HTERT RPE-1 (cell line): ENCODE measurements around the gene KDM5B.

Experiments
- in situ Hi-C: fragments of 300-500 bp; cut with MboI; formaldehyde crosslinking; loops from 4 replicates; pipeline ENCODE4 v1.14.3; 2020; ENCODE audit warnings: low sequenced_read_pairs

KDM5B gene

DNA sequence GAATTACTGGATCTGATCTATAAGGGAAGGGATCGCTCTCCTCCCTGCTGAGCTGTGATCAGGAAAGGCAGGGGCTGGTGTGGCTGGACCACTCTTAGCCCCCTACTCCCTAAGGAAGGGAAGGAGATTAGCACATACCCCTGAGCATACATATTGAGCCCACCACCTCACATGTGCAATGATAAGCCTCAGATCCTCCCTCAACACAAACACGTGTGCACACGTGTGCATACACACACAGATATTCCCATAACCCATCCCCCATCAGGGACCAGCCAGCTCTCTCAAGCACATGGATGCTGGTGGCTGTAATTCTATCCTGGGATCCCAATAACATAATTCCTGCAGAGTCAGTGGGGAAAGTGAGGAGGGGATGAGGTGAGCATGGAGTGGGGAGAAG is 119.1 kb downstream of the KDM5B start:
- in situ Hi-C loops, result no loop called here

DNA sequence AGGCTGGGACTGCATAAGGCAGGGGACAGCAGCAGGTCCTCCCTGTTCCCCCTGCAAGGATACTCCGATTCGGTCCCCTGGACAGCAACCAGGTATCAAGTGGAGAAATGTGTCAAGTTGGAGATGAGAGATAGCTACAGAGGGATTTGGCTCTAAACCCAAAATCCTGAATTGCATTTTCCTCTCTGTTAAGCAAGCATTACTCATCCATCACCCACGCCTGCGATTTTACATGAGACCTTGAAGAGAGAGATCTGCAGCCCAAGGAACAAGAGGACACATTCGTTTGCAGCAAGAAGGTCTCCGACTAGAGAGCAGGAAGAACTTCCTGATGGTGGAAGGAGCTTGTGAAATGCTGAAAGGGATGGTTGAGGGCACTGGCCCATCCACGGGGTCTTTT is 119.8 kb downstream of the KDM5B start:
- in situ Hi-C loops, result no loop called here

DNA sequence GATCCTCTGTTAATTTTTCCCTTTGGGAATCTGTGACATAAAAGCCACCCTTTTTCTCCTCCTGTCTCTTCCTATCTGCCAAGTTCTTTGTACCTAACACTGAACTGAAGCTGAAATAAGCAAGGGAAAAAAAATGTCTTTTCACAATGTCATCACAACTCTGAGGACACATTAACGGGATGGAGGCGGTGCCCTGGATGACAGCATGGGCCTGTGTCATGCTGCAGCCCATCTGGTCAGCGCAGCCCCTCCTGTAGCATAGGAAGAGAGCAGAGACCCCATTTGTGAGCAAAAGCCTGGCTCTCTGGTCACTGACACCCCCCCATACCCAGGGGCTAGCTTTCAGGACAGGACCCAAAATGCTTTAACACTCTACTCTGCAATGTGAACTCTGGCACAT is 120.4 kb downstream of the KDM5B start:
- in situ Hi-C loops, result no loop called here

DNA sequence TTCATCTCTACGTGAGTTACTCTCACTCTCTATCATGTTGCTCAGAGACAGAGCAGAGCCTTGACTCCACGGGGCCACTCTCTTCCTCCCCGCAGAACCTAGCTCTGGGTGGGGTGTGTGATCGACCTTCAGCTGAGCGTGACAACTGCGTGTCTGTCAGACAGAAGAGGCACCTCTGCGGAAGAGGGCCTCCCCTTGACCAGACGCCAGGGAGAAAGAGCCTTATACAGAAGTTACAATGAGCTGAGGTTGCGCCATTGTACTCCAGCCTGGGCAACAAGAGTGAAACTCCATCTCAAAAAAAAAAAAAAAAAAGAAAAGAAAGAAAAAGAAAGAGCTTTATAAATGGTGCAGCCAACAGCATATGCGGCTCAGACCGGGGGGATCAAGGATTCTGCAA is 120.9 kb downstream of the KDM5B start:
- in situ Hi-C loops, result no loop called here

DNA sequence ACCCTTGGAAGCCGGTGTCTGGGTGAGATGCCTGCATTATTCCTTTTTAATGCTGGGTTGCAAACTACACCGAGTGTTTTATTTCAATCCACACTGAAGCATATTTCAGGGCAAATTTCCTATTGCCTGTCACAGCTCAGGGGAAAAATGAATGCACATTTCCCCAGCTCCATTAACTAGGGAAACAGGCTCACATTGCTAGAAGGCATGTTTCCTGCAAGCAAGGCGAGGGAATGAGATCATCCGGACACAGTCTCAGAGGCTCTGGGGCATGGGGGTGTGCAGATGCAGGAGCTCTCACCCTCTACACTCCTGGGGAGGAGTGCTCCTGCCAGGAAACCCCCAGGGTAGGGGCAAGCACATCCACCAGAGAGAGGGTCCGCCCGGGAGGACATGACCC is 122.6 kb downstream of the KDM5B start:
- in situ Hi-C loops, result no loop called here

GRCh38 chr1:202684716-202685115 is 123.5 kb downstream of the KDM5B start:
- in situ Hi-C loops, result no loop called here

GRCh38 chr1:202683029-202683428 is 125.2 kb downstream of the KDM5B start:
- in situ Hi-C loops, result no loop called here

DNA sequence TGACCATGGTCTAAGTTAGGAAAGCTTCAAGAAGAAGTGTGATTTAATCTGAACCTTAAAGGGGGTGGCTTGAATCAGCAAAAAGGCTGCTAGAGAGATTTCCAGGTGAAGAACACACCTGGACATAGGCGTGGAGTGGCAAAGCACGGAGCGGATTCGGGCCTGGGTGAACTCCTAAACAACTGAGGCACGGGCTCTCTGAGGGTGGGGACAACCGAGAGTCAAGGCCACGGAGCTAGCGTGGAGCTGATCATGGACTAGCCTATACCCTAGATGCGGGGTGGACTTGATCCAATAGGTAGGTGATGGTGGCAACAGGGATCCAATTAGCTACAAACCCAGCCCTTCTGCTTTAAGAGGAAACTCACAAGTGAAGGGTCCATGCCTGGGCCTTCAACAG is 125.7 kb downstream of the KDM5B start:
- in situ Hi-C loops, result no loop called here

DNA sequence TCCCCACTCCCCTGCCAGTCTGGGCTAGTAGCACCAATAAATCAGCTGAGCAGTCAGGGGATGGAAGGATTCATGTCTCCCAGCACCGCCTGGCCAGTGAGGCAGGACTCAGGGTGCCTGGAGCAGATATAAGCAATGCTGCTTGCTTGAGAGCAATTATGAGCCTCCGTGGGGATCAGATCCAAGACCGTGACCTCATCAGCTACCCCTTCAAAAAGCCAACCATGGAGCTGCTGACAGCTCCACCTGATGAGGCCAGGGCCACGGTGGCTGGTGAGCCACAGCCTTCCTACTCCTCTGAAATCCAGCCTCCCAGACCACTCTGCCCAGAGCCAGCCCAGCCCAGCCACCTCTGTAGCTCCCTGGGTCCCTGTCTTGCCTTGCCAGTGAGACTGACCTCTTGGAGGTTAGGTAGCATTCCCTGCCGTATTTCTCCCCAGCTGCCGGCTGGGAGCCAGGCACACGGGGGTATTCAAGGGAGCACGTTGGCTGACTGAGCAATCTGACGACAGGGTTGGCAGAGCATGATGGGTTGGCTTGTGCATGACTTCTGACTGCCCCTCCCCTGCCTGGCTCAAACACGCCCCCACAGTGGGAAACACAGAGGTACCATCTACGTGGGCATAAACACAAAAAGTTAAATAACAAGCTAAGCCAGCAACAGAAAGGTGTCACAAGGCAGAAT is 126.3 kb downstream of the KDM5B start:
- in situ Hi-C loops, result no loop called here

GRCh38 chr1:202680586-202681352 is 127.5 kb downstream of the KDM5B start:
- in situ Hi-C loops, result no loop called here

DNA sequence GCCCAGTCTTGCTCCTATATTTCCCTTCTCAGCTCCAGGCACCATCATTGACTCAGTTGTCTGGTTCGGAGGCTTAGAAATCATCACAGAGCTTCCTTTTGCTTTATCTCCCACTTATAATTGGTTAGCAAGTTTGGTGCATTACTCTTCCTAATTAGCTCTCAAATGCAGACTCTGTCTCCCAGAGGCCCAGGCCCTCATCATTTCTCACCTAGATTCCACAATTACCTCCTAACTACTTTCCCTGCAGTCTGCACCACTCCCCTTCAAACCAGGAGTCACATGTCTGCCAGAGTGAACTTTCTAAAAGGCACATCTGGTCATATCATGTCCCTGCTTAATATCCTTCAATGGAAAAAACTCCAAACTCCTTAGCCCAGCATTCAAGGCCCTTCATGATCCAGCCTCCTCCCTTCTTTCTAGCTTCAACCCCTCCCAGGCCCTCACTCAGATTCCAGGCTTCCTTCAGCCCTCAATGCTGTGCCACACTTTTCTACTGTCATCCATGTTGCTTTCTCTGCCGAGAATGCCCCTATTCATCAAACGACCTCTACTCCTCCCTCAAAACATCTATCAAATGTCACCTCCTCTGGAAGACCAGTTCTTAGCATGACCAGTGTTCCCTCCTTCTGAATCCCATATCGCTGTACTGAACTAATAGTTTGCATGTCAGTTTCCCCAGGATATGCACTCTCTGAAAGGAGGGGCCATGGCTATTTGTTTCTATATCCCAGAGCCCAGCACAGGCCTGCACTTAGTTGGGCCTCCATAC is 128.6 kb downstream of the KDM5B start:
- in situ Hi-C loops, result no loop called here

GRCh38 chr1:202677433-202677832 is 130.8 kb downstream of the KDM5B start:
- in situ Hi-C loops, result no loop called here
